Measurements from ENCODE around the gene PLXDC1. TPM values are rescaled to one million over a fixed set of nuclear protein-coding genes. Genes with fewer than 3 reads are reported as not detected.
A peak's percentile ranks its signal among the peaks of the same experiment; 100 is the strongest.
"Not testable (repeated sequence)": the region's sequence is repeated elsewhere in the genome, so short reads cannot be mapped to it uniquely, and the experiment has no call there.

PLXDC1 gene
- total RNA-seq, 1 donor from 2014 or later = 12.2 TPM

DNA sequence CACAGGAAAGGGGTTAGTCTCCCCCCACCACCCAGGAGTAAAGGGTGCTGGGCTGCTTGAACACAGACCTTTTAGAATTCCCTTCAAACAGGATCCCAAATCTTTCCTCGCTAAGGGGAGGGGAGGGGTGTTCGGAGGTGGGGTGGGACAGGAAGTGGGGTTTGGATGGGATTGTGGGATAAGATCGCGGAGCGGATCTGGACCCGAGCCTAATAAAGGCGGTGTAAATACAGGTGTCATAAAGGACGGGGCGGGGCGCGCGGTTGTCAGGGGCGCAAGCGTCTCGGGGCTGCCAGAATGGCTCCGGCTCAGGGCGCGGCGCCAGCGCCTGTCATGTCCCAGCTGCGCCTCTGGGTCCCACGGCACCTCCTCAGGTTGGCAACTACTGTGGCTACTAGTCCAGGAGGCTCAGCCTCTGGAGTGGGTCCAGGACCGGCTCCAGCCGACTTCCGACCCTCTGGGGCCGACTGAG lies 124.4 kb downstream of the PLXDC1 start:
- Histone ChIP-seq H3K9me3 (replicated peaks) (no peaks in the 10 kb centered on the region), H3K36me3 (no peaks in the 10 kb centered on the region), H3K27ac (replicated peaks) (peak overlapping the region; percentile 16), H3K27me3 (ENCODE audit: low read depth) (no peaks in the 10 kb centered on the region), H3K4me1 (peaks cover 18% of the 10 kb centered on the region), H3K4me3 (peak overlapping the region; percentile 71)
- DNase-seq = peak; percentile 82
- TF ChIP-seq, protein P1, sequence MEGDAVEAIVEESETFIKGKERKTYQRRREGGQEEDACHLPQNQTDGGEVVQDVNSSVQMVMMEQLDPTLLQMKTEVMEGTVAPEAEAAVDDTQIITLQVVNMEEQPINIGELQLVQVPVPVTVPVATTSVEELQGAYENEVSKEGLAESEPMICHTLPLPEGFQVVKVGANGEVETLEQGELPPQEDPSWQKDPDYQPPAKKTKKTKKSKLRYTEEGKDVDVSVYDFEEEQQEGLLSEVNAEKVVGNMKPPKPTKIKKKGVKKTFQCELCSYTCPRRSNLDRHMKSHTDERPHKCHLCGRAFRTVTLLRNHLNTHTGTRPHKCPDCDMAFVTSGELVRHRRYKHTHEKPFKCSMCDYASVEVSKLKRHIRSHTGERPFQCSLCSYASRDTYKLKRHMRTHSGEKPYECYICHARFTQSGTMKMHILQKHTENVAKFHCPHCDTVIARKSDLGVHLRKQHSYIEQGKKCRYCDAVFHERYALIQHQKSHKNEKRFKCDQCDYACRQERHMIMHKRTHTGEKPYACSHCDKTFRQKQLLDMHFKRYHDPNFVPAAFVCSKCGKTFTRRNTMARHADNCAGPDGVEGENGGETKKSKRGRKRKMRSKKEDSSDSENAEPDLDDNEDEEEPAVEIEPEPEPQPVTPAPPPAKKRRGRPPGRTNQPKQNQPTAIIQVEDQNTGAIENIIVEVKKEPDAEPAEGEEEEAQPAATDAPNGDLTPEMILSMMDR (IDR thresholded peaks at IDR 0.05; ENCODE audit: borderline replicate concordance) = peak; percentile 38
- intact Hi-C loops (cut with micrococcal nuclease) = no loop called here

DNA sequence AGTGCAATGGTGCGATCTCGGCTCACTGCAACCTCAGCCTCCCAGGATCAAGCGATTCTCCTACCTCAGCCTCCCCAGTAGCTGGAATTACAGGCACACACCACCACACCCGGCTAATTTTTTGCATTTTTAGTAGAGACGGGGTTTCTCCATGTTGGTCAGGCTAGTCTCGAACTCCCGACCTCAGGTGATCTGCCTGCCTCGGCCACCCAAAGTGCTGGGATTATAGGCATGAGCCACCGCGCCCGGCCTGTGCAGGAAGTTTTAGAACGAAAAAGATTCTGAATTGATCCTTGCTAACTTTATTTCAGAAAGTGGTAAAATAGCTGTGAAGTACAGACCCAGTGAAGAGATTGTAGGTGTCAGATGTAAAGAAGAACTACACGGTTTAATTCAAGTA lies 125.1 kb downstream of the PLXDC1 start:
- H3K27me3 ChIP-seq (ENCODE audit: low read depth); H3K9me3 ChIP-seq (replicated peaks); DNase-seq; H3K36me3 ChIP-seq; intact Hi-C loops (cut with micrococcal nuclease): not testable (repeated sequence)
- peak overlapping the region; percentile 16 for H3K27ac ChIP-seq (replicated peaks)
- H3K4me3 ChIP-seq = peak overlapping the region; percentile 71
- peaks cover 18% of the 10 kb centered on the region for H3K4me1 ChIP-seq

DNA sequence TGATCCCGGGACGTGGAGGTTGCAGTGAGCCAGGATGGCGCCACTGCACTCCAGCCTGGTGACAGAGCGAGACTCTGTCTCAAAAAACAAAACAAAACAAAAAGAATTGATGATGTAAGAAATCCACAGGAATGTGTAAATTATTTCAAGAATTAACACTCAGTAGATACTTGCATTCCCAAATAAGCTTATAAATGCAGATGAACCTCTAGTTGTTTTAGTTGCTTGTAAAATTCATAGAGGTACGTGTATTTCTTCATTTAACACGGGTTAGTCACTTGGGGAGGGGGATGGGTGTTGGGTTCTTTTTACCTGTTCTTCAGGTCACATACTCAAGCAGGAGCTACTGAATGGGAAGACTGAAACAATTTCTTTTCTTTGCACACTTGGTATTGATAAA lies 128.5 kb downstream of the PLXDC1 start:
- Histone ChIP-seq H3K27me3 (ENCODE audit: low read depth) (no peaks in the 10 kb centered on the region), H3K36me3 (no peaks in the 10 kb centered on the region), H3K27ac (replicated peaks) (no peak overlapping the region), H3K4me1 (peaks cover 21% of the 10 kb centered on the region), H3K4me3 (no peak overlapping the region), H3K9me3 (replicated peaks) (peaks cover 11% of the 10 kb centered on the region)
- intact Hi-C loops (cut with micrococcal nuclease) = no loop called here
- DNase-seq = no peak
- TF ChIP-seq, protein P1 (IDR thresholded peaks at IDR 0.05; ENCODE audit: borderline replicate concordance) = no peak

DNA sequence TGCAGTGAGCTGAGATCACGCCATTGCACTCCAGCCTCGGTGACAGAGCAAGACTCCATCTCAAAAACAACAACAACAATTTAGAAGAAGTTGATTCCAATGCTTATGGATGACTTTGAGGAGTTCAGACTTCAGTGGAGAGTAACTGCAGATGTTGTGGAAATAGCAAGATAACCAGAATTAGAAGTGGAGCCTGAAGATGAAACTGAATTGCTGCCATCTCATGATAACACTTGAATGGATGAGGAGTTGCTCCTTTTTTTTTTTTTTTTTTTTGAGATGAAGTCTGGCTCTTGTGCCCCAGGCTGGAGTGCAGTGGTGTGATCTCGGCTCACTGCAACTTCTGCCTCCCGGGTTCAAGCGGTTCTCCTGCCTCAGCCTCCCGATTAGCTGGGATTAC lies 131.4 kb downstream of the PLXDC1 start:
- H3K4me3 ChIP-seq; intact Hi-C loops (cut with micrococcal nuclease); H3K36me3 ChIP-seq; H3K27me3 ChIP-seq (ENCODE audit: low read depth); H3K27ac ChIP-seq (replicated peaks); DNase-seq: not testable (repeated sequence)
- peaks cover 11% of the 10 kb centered on the region for H3K9me3 ChIP-seq (replicated peaks)
- peaks cover 11% of the 10 kb centered on the region for H3K4me1 ChIP-seq

DNA sequence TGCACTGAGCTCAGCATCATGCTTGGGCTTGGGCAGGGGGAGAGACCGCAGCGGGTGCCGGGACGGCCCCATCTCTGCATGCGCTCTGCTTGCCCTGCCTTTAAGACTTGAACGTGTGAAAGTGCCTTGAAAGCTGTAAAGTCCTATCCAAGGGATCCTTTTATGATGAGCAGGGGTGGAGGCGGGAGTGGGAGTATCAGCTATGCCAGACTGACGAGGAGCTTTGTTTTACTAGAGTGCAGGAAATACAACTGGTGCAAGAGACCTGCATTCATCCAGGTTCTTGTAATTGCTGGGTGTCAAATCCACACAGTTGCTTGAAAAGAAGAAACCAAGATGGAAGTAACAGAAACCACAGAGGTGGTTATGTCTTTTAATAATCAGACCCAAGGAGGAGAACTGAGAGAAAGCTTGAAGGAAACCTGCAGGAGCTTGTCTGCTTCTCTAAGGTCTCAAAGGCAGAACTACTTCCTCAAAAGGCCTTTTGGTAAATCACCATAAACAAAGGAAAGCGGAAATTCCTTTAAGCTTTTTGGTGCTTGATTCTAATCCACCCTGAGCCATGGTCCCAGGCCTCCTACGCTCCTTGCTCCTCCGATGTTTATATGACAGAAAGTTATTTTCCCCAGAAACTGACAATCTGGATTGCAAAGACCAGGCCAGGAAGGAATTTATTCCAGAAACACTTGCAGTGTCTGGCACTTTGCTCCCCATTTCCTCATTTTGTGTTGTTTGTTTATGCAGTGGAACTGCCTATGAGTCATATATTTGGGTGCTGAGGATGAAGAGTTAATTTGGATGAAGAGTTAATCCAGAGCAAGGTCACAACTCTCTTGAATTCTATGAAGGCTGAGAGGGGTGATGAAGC lies 132.9 kb downstream of the PLXDC1 start:
- H3K36me3 ChIP-seq = no peaks in the 10 kb centered on the region
- H3K4me3 ChIP-seq = no peak overlapping the region
- DNase-seq = no peak
- H3K9me3 ChIP-seq (replicated peaks) = peaks cover 11% of the 10 kb centered on the region
- no peaks in the 10 kb centered on the region for H3K27me3 ChIP-seq (ENCODE audit: low read depth)
- peaks cover 21% of the 10 kb centered on the region for H3K4me1 ChIP-seq
- TF ChIP-seq, protein P1 (IDR thresholded peaks at IDR 0.05; ENCODE audit: borderline replicate concordance) = no peak
- H3K27ac ChIP-seq (replicated peaks) = peak overlapping the region; percentile 21
- intact Hi-C loops (cut with micrococcal nuclease) = no loop called here

DNA sequence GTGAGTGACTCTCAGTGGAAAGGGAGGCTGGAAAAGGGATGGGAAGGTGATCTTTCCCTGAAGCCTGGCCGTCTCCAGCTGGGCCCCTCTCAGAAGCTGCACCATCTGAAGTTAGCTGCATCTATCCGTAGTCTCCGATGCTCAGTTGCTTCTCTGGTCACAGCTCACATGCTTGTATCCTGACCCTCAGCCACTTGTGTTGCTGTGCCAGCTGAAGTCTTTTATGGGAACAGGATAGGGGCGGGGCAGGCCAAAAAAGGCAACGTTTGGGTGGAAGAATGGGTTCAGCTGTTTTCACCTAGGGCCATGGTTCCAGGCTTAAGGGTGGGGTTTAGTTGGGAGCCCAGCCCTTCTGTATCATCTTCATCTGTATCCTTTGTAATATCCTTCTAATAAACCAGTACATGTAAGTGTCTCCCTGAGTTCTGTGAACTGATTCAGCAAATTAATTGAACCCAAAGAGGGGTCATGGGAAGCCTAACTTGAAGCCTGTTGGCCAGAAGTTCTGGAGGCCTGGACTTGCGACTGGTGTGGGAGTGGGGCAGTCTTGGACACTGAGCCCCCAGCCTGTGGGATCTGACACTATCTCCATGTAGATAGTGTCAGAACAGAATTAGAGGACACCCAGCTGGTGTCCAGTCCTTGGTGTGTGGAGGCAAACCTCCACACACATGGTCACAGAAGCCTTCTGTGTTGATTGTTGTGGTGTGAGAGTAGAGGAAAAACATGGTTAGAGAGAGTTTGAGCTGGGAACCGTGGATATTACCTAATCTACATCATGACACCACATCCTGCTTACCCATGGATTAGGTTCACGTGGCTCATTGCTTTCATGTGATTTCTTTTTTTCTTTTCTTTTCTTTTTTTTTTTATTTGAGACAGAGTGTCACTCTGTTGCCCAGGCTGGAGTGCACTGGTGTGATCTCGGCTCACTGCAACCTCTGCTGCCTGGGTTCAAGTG lies 135.0 kb downstream of the PLXDC1 start:
- no peak overlapping the region for H3K27ac ChIP-seq (replicated peaks)

More for the DNA sequence above, 135.0 kb downstream of the PLXDC1 start:
- DNase-seq = no peak
- intact Hi-C loops (cut with micrococcal nuclease) = no loop called here
- H3K4me3 ChIP-seq = no peak overlapping the region
- no peaks in the 10 kb centered on the region for H3K27me3 ChIP-seq (ENCODE audit: low read depth)
- peaks cover 21% of the 10 kb centered on the region for H3K4me1 ChIP-seq
- H3K36me3 ChIP-seq = no peaks in the 10 kb centered on the region
- H3K9me3 ChIP-seq (replicated peaks) = peaks cover 11% of the 10 kb centered on the region
- TF ChIP-seq, protein P1 (IDR thresholded peaks at IDR 0.05; ENCODE audit: borderline replicate concordance) = no peak

All from left ventricle myocardium inferior (tissue), 1 donor.